GM18511 (cell line): ENCODE measurements around the gene SYNDIG1L.
"Not testable (repeated sequence)": the region's sequence is repeated elsewhere in the genome, so short reads cannot be mapped to it uniquely, and the experiment has no call there.

Source experiments
- ATAC-seq: cut with Tn5 transposase; IDR thresholded peaks from one replicate; pipeline ENCODE4 v1.9.1; 2021; ENCODE audit warnings: mild to moderate bottlenecking, moderate library complexity; ENCODE audit not compliant: unreplicated experiment

SYNDIG1L gene

DNA sequence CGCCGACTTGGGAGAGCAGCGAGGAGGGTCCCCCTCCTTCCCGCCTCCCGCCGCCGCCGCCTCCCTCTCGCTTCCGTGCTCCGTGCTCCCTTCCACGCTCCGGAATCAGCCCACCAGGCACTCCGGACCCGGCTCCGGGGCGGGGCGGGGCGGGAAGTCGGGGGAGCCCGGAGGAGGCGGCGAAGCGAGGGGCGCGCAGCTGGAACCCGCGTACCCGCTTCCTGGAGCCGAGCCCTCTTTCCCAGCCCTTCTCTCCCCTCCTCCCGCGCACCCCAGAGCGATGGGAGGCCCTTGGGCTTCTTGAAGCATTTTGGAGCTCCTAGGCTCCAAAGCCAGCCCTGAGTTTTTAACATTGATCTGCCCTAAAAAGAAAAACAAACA is at the start of gene SYNDIG1L:
Gene SYNDIG1L, minus strand, starts transcription at position 9 of the 381 bp plus-strand sequence. CDS start 16,466 bp downstream, outside the sequence.
- ATAC-seq = no peak

DNA sequence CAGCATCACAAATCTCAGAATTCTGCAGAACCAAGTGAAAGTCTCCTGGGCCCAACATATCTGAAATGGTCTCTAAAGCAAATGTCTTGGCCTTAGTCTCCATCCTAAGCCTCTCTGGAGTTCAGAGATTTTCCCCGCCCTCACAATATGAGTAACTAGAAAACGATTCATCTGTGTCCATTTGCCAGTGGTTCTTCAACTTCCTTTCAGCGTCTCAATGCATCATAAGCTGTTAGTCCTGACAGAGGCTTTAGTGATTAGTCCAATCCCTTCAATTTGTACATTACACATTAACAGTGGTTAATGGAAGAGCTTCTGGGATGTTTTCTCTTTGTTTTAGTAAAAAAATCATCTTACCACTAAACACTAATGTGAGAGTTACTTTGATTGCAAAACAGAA is 49.7 kb upstream of the SYNDIG1L start:
- no peak for ATAC-seq

DNA sequence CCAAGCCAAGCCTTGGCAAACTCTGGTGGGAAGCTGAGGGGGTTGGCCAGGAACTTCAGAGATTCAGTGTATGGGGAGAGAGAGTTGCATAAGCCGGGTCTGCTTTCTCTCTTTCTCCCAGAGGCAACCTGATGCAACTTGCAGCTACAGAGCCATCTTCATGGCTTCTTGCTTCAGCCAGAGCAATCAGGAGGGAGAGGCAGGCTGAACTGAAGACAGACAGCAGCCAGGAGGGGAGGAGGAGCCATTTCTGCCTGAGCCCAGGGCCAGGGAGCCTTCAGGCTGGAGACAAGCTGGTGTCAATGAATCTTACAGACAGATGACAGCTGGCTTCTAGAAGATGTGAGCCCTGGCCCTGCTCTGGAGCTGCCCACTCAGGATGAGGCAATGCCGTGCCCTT is 48.4 kb upstream of the SYNDIG1L start:
- no peak for ATAC-seq

DNA sequence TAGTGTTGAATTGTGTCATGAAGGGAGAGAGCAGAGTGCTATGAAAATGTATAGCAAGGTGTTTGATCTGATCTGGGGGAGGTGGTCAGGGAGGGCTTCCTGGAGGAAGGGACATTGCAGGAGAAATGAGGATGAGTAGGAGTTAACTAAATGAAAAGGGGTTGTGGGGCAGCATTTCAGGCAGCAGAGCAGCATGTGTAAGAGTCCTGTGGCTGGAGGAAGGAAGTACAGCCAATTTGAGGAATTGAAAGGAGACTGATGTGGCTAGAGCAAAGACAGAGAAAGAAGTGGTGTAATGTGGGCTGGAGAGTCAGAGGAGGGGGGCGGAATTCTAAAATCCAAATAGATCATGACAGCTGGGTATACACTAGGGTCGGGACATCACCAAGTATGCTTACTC is 46.6 kb upstream of the SYNDIG1L start:
- no peak for ATAC-seq

DNA sequence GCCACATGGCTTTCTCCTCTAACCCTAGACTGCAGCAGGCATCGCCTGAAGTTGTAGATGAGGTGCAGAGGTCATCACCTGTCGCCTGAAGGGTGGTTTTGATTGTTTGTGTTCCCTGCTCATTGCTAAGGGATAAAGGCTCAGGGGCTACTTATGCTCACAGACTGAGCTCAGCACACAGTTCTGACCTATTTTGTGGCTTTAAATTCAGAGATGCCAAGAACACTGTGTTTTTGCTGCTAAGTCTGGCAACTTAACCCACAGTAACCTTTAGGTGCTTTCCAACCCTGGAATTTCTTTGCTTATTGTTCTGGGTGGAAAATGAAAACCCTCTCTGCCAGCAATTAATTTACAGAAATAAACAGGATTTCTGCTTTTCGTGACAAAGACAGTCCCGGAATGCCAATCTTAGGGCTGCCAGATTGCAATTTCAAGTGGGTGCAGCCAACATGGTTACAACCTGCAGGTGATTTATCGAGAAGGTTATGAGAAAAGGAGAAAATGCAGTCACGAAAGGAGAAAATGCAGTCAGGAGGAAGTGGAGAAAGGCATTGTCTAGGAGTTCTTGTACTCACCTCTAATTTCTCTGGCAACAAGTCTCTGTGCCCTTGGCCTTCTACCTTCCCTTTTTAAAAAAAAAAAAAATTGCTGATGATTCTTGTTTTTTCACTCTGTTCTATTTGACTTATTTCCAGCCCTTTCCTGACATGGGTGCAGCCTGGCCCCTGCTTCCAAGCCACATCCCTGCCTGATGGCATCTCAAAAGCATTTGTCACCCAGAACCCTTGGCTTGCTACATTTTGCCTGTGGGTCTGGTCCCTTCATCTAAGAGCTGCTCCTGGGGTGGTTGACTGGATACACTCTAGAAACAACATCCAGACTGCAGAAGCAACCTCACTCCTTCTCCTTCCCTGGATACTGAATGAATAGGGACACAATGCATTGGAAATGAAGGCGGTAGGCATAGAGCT is 43.8 kb upstream of the SYNDIG1L start:
- ATAC-seq = no peak

DNA sequence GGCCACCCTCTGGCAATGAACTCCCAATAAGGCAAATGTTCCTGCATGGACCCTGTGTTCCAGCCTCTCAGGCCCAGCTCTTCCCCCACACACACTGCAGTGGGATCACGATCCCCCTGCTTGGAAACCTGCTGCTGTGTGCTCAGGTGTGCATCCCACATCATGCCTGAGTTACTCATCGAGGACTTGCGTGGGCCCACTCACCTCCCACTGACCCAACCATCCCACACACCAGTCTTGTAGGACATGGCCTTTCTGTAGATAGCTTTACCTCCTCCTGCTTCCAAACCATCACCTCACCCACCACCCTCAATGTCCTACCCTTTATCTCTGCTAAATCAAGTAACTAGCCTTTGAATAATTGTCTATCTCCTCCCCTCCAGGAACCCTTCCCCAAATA is 42.5 kb upstream of the SYNDIG1L start:
- no peak for ATAC-seq

DNA sequence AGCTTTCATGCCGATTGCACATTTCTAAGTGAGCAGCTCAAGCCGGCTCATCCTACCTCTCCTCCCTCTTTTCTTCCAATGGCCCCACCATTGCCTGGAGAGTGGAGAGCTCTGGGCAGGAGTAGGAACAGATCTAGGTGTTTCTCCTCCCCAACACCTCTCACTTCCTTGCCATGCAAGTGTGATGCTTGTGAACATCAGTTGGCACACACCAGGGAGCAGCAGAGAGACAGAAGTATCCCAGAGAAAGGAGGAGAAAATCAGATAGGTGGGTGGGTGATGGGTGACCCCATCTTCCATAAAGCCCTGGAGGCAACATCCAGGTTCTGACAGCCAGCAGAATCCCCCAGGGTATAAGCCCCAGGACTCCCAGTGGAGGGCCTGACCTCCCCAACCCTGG is 39.3 kb upstream of the SYNDIG1L start:
- ATAC-seq = no peak

DNA sequence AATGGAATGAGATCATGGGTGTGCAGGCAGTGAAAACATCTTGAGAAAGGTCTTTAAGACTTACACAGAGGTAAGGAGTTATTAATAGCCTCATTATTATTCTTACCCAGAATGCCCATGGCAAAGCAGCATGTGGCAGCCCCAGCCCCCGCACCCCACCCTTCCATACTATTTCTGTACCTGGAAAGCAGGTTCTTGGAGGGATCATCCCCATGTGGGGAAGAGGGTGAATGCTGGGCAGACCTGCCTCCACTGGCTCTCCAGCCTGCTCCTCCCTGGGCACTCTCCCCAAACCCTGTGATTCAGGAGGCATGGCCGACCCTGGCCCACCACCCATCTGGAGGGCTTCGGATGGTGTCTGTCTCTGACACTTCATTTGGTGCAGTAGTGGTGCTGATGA is 38.8 kb upstream of the SYNDIG1L start:
- no peak for ATAC-seq

DNA sequence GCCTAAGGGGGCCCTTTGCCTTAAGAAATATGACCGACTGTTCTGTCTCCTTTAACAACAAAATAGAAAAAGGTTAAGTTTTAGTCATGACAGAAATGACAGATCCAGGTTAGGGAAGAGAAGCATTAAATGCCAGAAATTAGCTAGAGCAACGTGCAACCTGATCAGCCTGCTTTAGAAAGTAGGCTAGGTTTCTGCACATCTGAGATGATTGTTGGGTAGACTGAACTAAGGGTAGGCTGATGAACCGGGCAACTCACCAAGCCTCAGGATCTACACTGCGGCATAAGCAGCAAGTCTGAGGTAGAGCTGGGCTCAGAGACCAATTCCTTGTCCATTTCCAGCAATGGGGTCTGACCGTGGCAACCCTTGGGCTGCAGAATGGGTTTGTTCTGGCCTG is 37.7 kb upstream of the SYNDIG1L start:
- no peak for ATAC-seq

DNA sequence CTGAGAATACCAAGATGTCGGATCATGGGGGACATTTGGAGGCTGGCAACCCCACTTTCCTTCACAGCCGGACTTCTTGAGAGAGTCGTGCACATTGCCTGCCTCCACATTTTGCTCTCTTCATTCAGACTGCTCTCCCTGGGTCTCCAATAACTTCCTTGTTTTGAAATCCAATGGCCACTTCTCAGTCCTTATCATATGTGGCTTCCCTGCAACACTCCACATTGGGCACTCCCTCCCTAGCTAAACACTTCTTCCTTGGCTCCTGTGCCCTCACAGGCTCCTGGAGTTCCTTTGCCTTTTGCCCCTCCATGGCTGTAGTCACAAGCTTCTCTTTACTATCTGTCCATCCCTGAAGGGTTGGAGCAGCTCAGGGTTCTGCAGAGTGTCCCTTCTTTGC is 37.0 kb upstream of the SYNDIG1L start:
- ATAC-seq = no peak

DNA sequence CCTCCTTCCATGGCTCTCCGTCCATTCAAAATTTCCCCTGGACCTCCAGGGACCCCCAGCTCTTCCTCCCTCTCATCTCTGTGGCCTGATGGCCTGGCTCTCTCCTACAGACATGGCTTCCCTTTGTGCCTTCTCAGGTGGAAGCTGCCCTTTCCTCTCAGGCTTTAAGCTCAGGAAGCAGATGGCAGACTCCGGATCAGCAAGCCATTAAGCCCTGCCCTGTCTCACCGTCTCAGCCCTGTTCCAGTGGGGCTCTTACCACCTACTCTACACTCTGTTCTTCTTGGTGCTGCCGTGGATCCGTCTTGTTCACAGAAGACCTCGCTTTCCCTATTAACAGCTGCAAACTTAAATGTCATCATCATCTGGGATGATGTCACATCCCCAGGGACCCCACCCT is 34.0 kb upstream of the SYNDIG1L start:
- ATAC-seq = no peak

DNA sequence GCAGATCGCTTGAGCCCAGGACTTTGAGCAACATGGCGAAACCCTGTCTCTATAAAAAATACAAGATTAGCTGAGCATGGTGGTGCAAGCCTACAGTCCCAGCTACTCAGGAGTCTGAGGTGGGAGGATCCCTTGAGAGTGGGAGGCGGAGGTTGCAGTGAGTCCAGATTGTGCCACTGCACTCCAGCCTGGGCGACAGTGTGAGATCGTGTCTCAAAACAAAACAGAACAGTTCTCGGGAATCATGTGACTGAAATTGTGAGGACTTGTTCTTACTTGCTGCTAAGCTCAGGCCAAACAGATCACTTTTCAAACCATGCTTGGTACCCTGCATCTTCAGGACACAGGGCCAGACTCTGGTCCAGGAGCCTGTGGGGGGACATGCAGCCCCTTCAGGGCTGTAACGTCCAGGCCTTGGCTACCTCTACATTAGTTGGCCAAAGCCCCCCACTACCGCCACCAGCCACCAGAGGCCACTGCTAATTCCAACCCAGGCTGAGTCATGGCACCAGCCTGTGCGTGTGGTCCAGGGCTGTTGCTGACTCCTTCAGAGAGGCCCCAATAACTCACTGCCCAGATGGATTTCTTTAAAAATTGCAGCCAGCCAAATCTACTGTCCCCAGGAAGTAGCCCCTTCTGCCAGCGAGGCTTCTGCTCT is 33.4 kb upstream of the SYNDIG1L start:
- ATAC-seq = no peak

DNA sequence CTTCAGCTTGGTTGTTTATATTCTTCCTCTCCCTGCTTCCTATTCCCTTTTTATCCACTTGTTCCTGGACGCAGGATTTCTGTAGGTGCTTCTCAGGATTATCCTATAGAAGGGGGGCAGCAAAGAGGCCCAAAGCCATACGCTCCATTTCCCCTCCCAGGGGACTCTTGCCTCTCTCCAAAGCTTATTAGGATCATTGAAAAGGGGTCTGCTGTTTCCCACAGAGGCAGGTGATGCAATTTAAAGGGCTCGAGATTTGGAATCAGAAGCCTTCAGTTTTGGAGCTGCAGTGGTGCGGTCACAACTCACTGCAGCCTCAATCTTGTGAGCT is 31.5 kb upstream of the SYNDIG1L start:
- ATAC-seq = no peak

DNA sequence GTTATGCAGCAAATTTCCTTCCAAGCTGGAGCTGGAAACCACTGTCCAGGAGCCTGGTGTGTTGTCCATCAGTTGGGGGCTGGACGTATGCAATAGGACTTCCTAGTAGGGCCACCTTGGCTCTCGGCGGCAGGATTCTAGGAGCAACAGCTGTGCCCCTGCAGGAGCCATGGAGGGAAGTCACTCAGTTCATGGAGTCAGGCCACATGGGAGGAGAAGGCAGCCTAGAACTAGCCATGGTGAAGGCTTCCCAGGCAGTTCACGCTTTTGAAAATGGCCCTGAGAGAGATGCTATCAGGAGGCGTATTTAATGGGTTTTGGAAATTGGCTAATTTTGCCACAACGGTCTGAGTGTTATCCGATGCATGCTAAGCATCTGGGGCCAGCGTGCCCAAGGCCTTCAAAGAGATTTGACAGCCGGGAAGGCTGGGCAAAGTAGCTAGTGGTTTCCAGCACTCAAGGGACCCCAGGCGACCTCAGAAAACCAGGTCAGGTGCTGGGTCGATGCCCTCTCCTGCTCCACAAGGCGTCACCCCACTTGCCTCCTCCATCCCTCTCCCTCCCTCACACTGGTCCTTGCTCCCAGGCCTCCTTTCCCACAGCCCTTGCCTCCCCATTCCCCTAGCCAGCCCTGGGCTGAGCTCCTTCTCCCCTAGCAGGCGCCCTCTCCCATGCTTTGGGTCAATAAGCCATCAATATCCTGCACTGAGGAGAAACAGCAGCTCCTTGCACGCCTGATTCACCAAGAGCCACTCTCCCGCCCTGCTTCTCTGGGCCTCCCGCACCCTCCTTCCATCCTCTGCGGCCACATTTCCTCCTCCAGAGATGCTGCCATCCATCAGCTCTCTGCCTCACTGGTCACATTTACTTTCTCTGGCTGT is 30.9 kb upstream of the SYNDIG1L start:
- ATAC-seq = no peak

DNA sequence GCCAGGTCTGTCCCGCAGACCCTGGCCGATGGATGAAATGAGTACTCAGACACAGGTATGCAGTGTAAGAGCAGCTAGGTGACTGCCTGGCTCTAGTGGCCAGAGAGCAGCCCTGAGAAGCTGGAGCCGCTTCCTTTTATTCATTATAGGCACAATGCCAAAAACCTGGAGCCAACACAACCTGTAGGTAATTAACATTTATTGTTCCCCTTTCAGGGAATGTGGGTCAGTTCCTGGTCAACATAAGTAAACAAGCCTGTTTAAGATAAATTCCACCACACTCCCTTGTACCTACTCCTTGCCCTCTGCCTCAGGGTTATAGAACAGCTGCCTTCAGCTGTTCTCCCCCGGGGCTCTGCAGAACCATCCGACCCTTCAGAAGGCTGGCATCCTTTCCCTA is 28.4 kb upstream of the SYNDIG1L start:
- ATAC-seq = not testable (repeated sequence)

DNA sequence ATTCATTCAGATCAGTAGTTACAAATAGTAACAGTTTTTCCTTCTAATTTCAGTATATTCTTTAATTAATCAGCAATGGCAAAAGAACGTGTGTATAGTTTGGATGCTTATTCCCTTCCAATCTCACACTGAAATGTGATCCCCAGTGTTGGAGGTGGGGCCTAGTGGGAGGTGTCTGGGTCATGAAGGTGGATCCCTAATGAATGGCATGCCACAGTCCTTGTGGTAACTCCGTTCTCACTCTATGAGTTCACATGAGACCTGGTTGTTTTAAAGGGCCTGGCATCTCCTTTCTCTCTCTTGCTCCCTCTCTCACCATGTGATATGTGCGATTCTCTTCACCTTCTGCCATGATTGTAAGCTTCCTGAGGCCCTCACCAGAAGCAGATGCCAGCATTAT is 18.9 kb upstream of the SYNDIG1L start:
- no peak for ATAC-seq

DNA sequence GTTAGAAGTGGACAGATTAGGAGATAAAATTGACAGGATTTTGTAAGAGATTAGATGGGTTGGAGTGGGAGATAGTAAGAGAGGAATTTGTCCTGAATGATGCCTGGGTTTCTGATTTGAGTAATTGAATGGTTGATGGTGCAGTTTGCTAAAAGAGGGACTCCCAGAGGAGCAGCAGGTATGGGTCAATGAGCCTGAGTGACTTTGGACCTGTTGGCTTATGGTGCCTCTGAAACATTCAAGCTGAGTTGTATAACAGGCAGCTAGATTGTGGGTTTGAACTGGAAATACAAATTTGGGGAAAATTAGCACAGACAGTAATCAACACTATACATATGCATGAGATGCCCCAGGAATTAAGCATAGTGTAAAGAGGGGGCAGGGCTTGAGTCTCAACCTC is 16.7 kb upstream of the SYNDIG1L start:
- ATAC-seq = no peak

DNA sequence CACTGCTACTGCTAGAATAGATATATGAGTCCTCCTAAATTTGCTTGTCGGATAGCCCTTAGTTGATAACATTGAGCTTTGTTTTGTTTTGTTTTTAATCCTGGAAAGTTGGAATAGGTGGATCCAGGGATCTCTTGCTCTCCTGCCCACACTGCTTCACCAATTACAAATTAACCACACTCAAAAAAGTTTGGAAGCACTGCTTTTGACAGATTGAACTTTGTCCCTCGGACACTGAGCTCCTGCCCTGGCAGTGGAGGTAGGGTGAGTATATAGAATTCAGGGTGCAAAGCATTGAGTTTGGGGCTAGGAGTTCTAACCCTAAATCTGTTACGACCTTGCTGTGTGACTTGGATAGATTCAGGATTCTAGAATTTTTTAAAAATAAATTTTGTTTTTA is 15.1 kb upstream of the SYNDIG1L start:
- ATAC-seq = no peak

DNA sequence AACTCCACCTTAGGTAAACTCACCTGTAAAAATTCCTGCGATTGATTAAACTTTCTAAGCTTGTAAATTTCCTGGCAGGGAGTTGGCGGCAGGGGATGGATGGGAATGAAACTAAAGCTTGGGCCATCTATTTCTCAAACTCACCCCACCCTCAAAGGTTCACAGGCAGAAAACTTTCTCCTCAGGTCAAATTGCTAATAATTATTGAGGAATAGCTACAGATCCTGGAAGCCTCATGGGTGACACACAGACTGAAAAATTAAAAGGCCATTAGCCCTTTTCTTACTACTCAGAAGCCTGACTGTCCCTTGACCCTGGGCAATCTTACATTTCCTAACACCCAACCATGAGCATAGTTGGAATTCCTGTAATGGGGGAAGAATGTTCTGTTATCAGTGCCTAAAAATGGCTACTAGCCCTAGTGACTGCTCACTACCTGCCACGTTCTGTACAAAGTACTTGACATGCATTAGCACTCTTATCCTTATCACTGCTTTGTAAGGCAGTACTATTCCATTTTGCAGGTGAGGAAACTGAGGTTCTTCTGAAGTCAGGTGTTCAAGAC is 12.4 kb upstream of the SYNDIG1L start:
- no peak for ATAC-seq

DNA sequence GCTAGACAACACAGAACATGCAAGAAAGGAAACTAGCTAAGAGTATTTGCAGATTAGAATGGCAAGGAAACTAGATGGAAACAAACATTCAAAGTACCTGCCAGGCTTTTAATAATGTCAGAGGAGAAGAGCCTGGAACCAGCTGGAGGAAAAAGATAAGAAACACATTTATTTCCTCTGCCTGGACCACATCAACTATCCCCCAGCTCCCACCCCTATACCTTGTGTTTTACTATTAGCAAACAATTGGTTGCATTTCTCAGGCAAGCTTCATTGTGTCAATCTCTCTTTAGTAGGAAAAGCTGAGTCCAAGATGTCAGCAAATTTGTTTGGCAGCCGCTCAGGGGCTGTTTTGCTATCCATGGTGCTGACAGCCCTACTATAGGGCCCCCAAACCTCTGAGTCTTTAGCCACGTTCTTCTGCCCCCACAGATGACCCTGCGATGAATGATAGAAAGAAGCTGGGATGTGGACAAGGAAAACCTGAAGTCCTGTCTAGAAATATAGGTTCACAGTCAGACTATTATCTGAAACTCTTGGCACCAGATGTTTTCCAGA is 11.6 kb upstream of the SYNDIG1L start:
- no peak for ATAC-seq

DNA sequence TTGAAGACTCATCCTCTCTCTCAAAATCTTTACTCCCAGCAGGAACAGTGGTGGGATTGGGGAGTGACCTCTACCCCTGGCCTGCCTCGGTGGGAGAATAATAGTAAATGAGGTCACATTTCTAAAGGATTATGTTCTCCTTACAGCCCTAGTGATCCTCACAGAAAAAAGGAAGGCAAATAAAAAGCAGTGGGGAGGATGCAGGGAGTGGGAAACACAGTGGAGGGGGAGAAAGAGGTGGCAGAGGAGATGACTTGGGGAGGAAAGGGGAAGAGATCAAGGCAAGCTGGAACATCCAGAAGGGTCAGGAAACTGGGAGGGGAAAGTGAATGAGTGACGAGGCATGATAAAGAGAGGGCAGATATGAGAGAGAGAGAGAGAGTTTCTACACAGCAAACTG is 8.3 kb upstream of the SYNDIG1L start:
- no peak for ATAC-seq
